Measurements from ENCODE around the gene THAP6. TPM values are rescaled to one million over a fixed set of nuclear protein-coding genes. Genes with fewer than 3 reads are reported as not detected.
"Not testable (repeated sequence)": the region's sequence is repeated elsewhere in the genome, so short reads cannot be mapped to it uniquely, and the experiment has no call there.

THAP6 gene
- total RNA-seq, 1 donor from 2014 or later: 16.0 TPM

GRCh38 chr4:75499900-75500299 lies 14.4 kb upstream of the THAP6 start:
- DNase-seq (ENCODE audit: low read depth): no peak
- no peak overlapping the region for H3K4me3 ChIP-seq (ENCODE audit: low read depth, low read length)
- H3K36me3 ChIP-seq (ENCODE audit: control insufficient read depth, insufficient read depth, low read length): no peaks in the 10 kb centered on the region
- no peaks in the 10 kb centered on the region for H3K27me3 ChIP-seq (ENCODE audit: control insufficient read depth, insufficient read depth, low read length)
- TF ChIP-seq CTCF (IDR thresholded peaks at IDR 0.05; ENCODE audit: insufficient read depth, low read length, poor library complexity, severe bottlenecking): no peak

DNA sequence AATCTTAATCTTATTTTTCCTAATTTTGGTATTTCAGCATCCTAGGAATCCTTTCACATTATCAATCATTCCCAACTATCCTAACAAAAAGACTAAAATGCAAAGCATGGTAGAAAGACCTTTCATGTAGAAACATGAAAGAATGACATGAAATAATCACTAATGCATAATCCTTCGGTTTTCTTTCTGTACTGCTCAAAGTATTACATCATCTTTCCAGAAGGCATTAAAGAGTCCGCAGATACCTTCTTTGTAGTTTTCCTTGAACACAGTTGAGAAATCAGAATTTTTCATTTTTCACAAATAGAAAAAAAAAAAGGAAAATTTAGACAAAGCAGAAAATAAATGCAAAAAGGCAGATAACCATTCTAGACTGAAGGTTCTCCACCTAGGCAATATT lies 11.6 kb upstream of the THAP6 start:
- no peaks in the 10 kb centered on the region for H3K36me3 ChIP-seq (ENCODE audit: control insufficient read depth, insufficient read depth, low read length)

GRCh38 chr4:75505630-75506029 lies 8.6 kb upstream of the THAP6 start:
- no peaks in the 10 kb centered on the region for H3K36me3 ChIP-seq (ENCODE audit: control insufficient read depth, insufficient read depth, low read length)
- no peak for TF ChIP-seq CTCF (IDR thresholded peaks at IDR 0.05; ENCODE audit: insufficient read depth, low read length, poor library complexity, severe bottlenecking)
- H3K27me3 ChIP-seq (ENCODE audit: control insufficient read depth, insufficient read depth, low read length): no peaks in the 10 kb centered on the region
- no peak overlapping the region for H3K4me3 ChIP-seq (ENCODE audit: low read depth, low read length)
- DNase-seq (ENCODE audit: low read depth): no peak

More for the DNA sequence above, 11.6 kb upstream of the THAP6 start:
- TF ChIP-seq CTCF (IDR thresholded peaks at IDR 0.05; ENCODE audit: insufficient read depth, low read length, poor library complexity, severe bottlenecking): no peak
- no peak for DNase-seq (ENCODE audit: low read depth)
- Histone ChIP-seq H3K27me3 (ENCODE audit: control insufficient read depth, insufficient read depth, low read length) (no peaks in the 10 kb centered on the region), H3K4me3 (ENCODE audit: low read depth, low read length) (no peak overlapping the region)

- not testable (repeated sequence) for H3K27me3 ChIP-seq (ENCODE audit: control insufficient read depth, insufficient read depth, low read length); H3K4me3 ChIP-seq (ENCODE audit: low read depth, low read length); DNase-seq (ENCODE audit: low read depth); H3K36me3 ChIP-seq (ENCODE audit: control insufficient read depth, insufficient read depth, low read length)
These were observed 4.7 kb upstream of the THAP6 start for GRCh38 chr4:75509592-75509991.

- DNase-seq (ENCODE audit: low read depth): no peak
- no peak for TF ChIP-seq CTCF (IDR thresholded peaks at IDR 0.05; ENCODE audit: insufficient read depth, low read length, poor library complexity, severe bottlenecking)
- no peaks in the 10 kb centered on the region for H3K27me3 ChIP-seq (ENCODE audit: control insufficient read depth, insufficient read depth, low read length)
- H3K4me3 ChIP-seq (ENCODE audit: low read depth, low read length): peak overlapping the region; percentile 8
- no peaks in the 10 kb centered on the region for H3K36me3 ChIP-seq (ENCODE audit: control insufficient read depth, insufficient read depth, low read length)
These were observed 2.4 kb upstream of the THAP6 start for GRCh38 chr4:75511841-75512240.

DNA sequence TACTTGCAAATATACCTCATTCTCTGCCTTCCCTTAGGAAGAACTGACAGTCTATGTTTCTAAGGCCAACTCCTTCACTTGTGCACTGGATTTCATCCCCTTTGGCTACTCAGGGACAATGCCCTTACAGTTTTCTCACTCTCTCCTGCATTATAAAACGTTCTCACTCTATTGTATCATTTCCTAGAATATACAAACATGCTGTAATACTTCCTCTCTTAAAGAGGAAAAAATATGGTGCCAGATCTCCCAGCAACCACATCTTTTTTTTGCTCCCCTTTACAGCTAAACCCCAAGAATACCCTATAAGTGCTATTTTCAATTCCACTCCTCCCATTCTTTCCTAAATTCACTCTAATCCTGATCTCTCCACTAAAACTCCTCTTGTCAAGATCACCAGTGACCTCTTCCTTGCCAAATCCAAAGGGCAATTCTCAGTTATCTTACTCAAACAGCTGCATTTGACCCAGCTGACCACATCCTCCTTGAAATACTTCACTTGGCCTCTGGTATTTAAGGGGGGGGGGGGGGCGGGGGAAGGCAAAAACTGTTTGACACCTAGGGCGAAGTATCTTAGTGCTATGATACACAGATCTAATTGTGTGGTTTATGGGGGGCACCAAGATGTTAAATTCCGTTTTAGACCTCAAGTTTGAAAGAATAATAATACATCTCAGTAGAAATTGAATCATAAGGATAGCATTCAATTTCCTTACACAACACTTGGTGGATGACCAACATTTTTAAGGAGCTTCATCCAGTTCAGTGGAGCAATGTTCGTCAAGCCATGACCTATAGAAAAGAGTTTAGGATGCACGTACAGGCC lies 1.7 kb upstream of the THAP6 start:
- Histone ChIP-seq H3K4me3 (ENCODE audit: low read depth, low read length) (peak overlapping the region; percentile 63), H3K36me3 (ENCODE audit: control insufficient read depth, insufficient read depth, low read length) (no peaks in the 10 kb centered on the region), H3K27me3 (ENCODE audit: control insufficient read depth, insufficient read depth, low read length) (no peaks in the 10 kb centered on the region)
- TF ChIP-seq CTCF (IDR thresholded peaks at IDR 0.05; ENCODE audit: insufficient read depth, low read length, poor library complexity, severe bottlenecking): no peak
- peak; percentile 26 for DNase-seq (ENCODE audit: low read depth)

Data from kidney epithelial cell (primary cell).